Fibroblast of pulmonary artery (primary cell): Measurements from ENCODE around the gene WDFY4.

Experiments
- DNase-seq: peaks from one replicate; pipeline ENCODE4 v3.0.0-alpha.2; 2010; ENCODE audit warnings: low read depth
- H3K4me3 ChIP-seq: replicated peaks from 2 replicates; pipeline ENCODE4 v1.5.1; 2011; ENCODE audit warnings: low read depth, mild to moderate bottlenecking, control low read depth, low read length, moderate library complexity
- CTCF ChIP-seq: IDR thresholded peaks from 2 replicates; pipeline ENCODE4 v1.5.1; 2011; ENCODE audit warnings: mild to moderate bottlenecking, control low read depth, low read length, inconsistent platforms; ENCODE audit errors: missing control alignments

Gene WDFY4

GRCh38 chr10:48695636-48696534 is 11.2 kb downstream of the WDFY4 start:
- no peak for DNase-seq
- no peak for TF ChIP-seq CTCF
- no peak overlapping the region for H3K4me3 ChIP-seq

- no peak for DNase-seq
- H3K4me3 ChIP-seq = no peak overlapping the region
- no peak for TF ChIP-seq CTCF
Observed at GRCh38 chr10:48696535-48696873, 11.8 kb downstream of the WDFY4 start.

GRCh38 chr10:48697091-48697490 is 12.4 kb downstream of the WDFY4 start:
- no peak overlapping the region for H3K4me3 ChIP-seq
- no peak for DNase-seq
- TF ChIP-seq CTCF = no peak

- DNase-seq = no peak
- H3K4me3 ChIP-seq = no peak overlapping the region
- TF ChIP-seq CTCF = no peak
Observed at GRCh38 chr10:48697821-48698764, 13.4 kb downstream of the WDFY4 start.

GRCh38 chr10:48699011-48699627 is 14.4 kb downstream of the WDFY4 start:
- TF ChIP-seq CTCF = no peak
- no peak overlapping the region for H3K4me3 ChIP-seq
- no peak for DNase-seq

GRCh38 chr10:48700071-48700470 is 15.4 kb downstream of the WDFY4 start:
- DNase-seq = no peak
- no peak overlapping the region for H3K4me3 ChIP-seq
- TF ChIP-seq CTCF = no peak
